Measurements from ENCODE around the gene OTOP2.

The OTOP2 gene

DNA sequence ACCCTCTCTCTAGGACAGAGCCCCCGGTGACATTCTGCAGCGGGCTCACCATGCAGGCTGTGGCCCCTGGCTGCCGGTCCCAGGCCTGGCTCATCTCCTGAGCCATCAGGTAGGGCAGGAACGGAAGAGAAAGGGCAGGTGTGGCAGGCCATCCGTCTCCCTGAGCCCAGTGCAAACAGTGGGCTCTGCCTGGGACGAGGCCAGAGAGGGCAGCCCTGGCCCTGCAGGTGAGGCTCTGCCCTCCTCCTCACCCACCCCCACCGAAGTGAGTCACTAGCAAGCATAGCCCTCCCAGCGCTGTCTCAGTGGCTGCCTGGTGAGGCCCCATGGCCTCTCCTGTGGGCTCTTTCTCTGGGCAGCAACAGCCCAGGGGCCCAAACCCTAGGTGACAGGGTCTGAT is 26.1 kb downstream of the OTOP2 start:
- H3K9me2 ChIP-seq (replicated peaks; ENCODE audit: low read depth, low read length) = no peaks in the 10 kb centered on the region
- no peaks in the 10 kb centered on the region for H3K9me3 ChIP-seq (ENCODE audit: insufficient read depth, low read depth, low read length)
- H3K36me3 ChIP-seq (ENCODE audit: insufficient read depth, low read length) = no peaks in the 10 kb centered on the region
- no peak overlapping the region for H3K4me2 ChIP-seq (ENCODE audit: low read depth, low read length, poor library complexity, severe bottlenecking)
- no peak overlapping the region for H2AFZ ChIP-seq (ENCODE audit: low read length)
- H3K4me3 ChIP-seq (ENCODE audit: low read length, poor library complexity, severe bottlenecking) = no peak overlapping the region
- no peaks in the 10 kb centered on the region for H3K79me2 ChIP-seq (ENCODE audit: insufficient read depth, low read length)
- TF ChIP-seq, protein P1, sequence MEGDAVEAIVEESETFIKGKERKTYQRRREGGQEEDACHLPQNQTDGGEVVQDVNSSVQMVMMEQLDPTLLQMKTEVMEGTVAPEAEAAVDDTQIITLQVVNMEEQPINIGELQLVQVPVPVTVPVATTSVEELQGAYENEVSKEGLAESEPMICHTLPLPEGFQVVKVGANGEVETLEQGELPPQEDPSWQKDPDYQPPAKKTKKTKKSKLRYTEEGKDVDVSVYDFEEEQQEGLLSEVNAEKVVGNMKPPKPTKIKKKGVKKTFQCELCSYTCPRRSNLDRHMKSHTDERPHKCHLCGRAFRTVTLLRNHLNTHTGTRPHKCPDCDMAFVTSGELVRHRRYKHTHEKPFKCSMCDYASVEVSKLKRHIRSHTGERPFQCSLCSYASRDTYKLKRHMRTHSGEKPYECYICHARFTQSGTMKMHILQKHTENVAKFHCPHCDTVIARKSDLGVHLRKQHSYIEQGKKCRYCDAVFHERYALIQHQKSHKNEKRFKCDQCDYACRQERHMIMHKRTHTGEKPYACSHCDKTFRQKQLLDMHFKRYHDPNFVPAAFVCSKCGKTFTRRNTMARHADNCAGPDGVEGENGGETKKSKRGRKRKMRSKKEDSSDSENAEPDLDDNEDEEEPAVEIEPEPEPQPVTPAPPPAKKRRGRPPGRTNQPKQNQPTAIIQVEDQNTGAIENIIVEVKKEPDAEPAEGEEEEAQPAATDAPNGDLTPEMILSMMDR (conservative IDR thresholded peaks at IDR 0.05; ENCODE audit: low read length) = no peak
- no peak for TF ChIP-seq EZH2phosphoT487 (IDR thresholded peaks at IDR 0.05; ENCODE audit: borderline replicate concordance)
- no peaks in the 10 kb centered on the region for H3K27me3 ChIP-seq (ENCODE audit: insufficient read depth, low read length, poor library complexity, severe bottlenecking)
- no peaks in the 10 kb centered on the region for H3K4me1 ChIP-seq (ENCODE audit: insufficient read depth, low read length, poor library complexity, severe bottlenecking)
- H4K20me1 ChIP-seq (ENCODE audit: insufficient read depth, low read length, poor library complexity, severe bottlenecking) = no peaks in the 10 kb centered on the region
- no peak overlapping the region for H3K9ac ChIP-seq (ENCODE audit: low read depth, low read length, poor library complexity, severe bottlenecking)
- no peaks in the 10 kb centered on the region for H3F3A ChIP-seq (ENCODE audit: low read depth)

DNA sequence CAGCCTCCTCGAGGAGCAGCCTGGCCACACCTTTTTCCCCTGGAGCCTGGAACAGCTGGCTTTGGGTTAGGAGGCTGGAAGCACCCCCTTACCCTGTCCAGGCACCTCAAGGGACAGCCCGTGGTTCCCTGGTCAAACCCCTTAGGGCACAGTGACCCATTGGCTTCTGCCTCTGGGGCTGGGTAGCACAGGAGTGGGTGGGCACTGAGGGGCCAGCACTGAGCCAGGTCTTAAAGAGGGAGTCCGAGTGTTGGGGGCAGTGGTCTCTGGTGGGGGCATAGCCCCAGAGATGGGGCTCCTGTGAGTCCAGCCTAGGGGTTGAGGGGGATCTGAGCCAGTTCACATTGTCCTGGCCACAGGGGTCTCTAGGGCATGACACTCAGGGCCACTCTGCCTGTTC is 27.0 kb downstream of the OTOP2 start:
- Histone ChIP-seq H3K36me3 (ENCODE audit: insufficient read depth, low read length) (no peaks in the 10 kb centered on the region), H3F3A (ENCODE audit: low read depth) (no peaks in the 10 kb centered on the region), H3K4me2 (ENCODE audit: low read depth, low read length, poor library complexity, severe bottlenecking) (no peak overlapping the region), H2AFZ (ENCODE audit: low read length) (no peak overlapping the region), H3K9ac (ENCODE audit: low read depth, low read length, poor library complexity, severe bottlenecking) (no peak overlapping the region), H3K79me2 (ENCODE audit: insufficient read depth, low read length) (no peaks in the 10 kb centered on the region), H3K27me3 (ENCODE audit: insufficient read depth, low read length, poor library complexity, severe bottlenecking) (no peaks in the 10 kb centered on the region), H3K4me1 (ENCODE audit: insufficient read depth, low read length, poor library complexity, severe bottlenecking) (no peaks in the 10 kb centered on the region), H4K20me1 (ENCODE audit: insufficient read depth, low read length, poor library complexity, severe bottlenecking) (no peaks in the 10 kb centered on the region), H3K4me3 (ENCODE audit: low read length, poor library complexity, severe bottlenecking) (no peak overlapping the region), H3K9me3 (ENCODE audit: insufficient read depth, low read depth, low read length) (no peaks in the 10 kb centered on the region), H3K9me2 (replicated peaks; ENCODE audit: low read depth, low read length) (no peaks in the 10 kb centered on the region)
- TF ChIP-seq, protein P1 (conservative IDR thresholded peaks at IDR 0.05; ENCODE audit: low read length) = no peak

DNA sequence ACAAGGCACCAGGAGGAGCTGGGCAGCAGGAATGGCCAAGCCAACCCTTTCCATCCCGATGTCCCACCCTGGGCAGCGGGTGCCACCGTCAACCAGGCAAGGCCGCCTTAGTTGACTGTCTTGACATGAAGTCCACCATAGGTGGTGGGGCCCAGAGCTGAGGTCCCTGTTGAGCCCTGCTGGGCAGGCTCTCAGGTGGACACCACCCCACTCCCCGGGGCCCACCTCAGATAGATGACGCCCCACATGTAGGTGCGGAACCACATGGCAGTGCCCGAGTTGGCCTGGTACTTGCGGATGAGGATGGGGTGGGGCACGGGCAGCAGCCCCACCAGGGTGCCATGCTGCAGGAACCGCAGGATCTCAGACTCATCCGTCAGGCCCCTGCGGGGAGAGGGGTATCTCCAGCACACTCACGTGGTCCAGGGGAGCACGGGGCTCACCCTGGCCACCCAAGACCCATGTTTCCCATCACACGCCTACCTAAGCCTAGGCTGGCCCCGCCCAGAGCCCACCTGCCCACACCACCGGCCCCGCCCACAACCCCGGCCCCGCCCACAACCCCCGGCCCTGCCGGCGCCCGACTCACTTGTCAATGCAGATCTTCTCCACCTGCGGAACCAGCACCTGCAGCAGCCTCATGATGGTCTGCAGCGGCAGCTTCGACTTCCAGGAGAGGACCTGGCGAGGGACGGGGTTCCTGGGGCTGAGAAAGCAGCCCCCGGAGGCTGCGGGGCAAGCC is 27.8 kb downstream of the OTOP2 start:
- Histone ChIP-seq H4K20me1 (ENCODE audit: insufficient read depth, low read length, poor library complexity, severe bottlenecking) (no peaks in the 10 kb centered on the region), H2AFZ (ENCODE audit: low read length) (no peak overlapping the region), H3K9me2 (replicated peaks; ENCODE audit: low read depth, low read length) (no peaks in the 10 kb centered on the region), H3K36me3 (ENCODE audit: insufficient read depth, low read length) (no peaks in the 10 kb centered on the region), H3F3A (ENCODE audit: low read depth) (no peaks in the 10 kb centered on the region), H3K27me3 (ENCODE audit: insufficient read depth, low read length, poor library complexity, severe bottlenecking) (no peaks in the 10 kb centered on the region), H3K9ac (ENCODE audit: low read depth, low read length, poor library complexity, severe bottlenecking) (no peak overlapping the region), H3K9me3 (ENCODE audit: insufficient read depth, low read depth, low read length) (no peaks in the 10 kb centered on the region), H3K79me2 (ENCODE audit: insufficient read depth, low read length) (no peaks in the 10 kb centered on the region), H3K4me2 (ENCODE audit: low read depth, low read length, poor library complexity, severe bottlenecking) (no peak overlapping the region), H3K4me1 (ENCODE audit: insufficient read depth, low read length, poor library complexity, severe bottlenecking) (no peaks in the 10 kb centered on the region), H3K4me3 (ENCODE audit: low read length, poor library complexity, severe bottlenecking) (no peak overlapping the region)
- no peak for TF ChIP-seq EZH2phosphoT487 (IDR thresholded peaks at IDR 0.05; ENCODE audit: borderline replicate concordance)
- TF ChIP-seq, protein P1 (conservative IDR thresholded peaks at IDR 0.05; ENCODE audit: low read length) = no peak

Measured in Loucy (cell line).